ENCODE results near the gene IGSF3.

DNA sequence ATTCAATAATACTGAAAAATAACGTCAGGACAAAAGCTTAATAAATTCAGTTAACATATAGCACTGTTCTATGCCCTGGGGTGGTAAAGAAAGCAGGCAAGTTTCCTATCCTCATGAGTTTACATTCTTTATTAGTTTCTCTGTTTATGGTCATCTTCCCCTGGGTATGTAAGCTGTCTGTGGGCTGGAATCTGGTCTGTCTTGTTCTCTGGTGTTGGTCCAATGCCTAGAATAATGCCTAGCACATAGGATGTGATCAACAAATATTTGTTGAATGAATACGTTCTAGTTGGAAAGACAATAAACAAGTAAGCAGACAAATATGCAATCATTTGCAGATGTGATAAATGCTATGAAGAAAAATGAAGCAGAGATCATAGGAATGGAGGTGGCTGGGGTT is 7.2 kb upstream of the IGSF3 start:
- TF ChIP-seq, protein P1, sequence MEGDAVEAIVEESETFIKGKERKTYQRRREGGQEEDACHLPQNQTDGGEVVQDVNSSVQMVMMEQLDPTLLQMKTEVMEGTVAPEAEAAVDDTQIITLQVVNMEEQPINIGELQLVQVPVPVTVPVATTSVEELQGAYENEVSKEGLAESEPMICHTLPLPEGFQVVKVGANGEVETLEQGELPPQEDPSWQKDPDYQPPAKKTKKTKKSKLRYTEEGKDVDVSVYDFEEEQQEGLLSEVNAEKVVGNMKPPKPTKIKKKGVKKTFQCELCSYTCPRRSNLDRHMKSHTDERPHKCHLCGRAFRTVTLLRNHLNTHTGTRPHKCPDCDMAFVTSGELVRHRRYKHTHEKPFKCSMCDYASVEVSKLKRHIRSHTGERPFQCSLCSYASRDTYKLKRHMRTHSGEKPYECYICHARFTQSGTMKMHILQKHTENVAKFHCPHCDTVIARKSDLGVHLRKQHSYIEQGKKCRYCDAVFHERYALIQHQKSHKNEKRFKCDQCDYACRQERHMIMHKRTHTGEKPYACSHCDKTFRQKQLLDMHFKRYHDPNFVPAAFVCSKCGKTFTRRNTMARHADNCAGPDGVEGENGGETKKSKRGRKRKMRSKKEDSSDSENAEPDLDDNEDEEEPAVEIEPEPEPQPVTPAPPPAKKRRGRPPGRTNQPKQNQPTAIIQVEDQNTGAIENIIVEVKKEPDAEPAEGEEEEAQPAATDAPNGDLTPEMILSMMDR (conservative IDR thresholded peaks at IDR 0.05; ENCODE audit: low read depth, low read length): no peak
- no peak for TF ChIP-seq EZH2 (IDR thresholded peaks at IDR 0.05; ENCODE audit: borderline replicate concordance, low read depth, low read length, poor library complexity, severe bottlenecking)

Data from A673 (cell line).